HG02571 (cell line): ENCODE data around the gene DCANP1.

Experiments
- ATAC-seq: cut with Tn5 transposase; IDR thresholded peaks from one replicate; pipeline ENCODE4 v1.9.1; 2021; ENCODE audit warnings: mild to moderate bottlenecking, moderate library complexity; ENCODE audit not compliant: unreplicated experiment

DCANP1 gene

DNA sequence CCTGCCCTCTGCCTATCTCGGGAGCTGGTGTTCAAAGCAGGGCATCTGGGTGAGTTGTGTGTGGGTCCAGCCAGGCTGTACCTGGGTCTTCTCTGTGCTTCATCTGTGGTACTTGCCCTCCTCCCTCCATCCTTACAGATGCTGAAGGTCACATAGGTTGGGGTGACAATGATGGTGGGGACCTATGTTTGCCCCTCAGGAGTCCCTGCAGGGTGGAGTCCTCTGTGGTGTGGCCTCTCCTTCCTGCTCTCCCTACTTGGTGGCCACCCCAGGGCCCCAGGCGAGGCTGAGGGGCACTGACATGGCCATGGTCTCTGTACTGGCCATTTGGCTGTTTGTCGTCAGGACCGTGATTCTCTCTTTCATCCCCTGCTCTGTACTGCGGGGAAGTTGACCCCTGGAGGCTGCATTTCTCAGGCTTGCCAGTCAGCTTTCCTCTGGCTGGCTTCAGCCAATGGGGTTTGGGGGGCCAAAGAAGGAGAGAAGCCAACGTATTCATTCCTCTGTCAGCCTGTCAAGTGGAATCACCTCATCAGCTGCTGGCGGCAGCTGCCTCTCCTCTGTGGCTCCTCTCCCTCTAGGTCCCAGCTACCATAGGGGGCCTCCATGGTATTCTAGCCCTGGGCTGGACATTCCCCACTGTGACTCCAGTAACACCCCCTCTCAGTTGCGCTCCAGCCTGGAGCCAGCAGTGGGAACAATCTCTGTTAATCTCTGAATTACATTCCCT, 4.6 kb downstream of the DCANP1 start:
- ATAC-seq: no peak

DNA sequence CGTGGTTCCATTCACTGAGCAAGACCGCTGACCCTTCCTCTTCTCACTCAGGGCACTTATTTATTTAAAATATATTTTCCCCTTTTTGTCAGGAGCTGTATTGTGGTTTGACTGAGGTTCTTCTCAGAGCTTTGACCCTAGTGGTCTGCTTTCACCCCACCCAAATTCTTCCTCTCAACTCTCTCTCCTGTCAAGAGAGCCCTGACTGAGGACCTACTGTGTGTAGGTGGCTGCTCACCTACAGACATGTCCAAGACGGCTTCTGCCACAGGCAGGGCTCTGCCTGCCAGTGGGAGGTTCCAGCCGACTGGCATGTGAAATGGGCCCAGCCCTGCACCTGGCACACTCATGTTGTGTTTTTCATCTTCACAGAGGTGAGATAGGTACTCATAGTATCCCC, 5.2 kb downstream of the DCANP1 start:
- no peak for ATAC-seq

DNA sequence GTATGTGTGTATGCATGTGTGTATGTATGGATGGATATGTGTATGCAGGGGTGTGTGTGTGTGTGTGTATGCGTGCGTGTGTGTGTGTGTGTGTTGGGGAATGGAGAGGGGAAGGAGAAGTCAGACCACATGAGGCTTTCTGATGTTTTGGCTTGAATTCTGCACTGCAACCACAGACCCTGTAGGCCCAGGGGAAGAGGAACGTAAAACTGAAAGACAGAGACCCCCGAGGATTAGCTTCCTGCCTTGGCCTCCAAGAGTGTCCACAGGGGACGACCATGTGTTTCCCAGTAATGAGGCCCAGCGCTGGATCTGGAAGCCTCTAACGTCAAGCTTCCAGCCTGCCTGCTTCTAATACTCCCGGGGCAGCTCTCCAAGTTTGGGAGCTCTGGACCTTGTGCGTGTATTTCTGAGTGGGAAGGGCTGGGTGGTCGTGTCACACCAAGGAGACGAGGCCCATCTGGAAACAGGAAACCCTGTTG, 5.8 kb downstream of the DCANP1 start:
- ATAC-seq: no peak

DNA sequence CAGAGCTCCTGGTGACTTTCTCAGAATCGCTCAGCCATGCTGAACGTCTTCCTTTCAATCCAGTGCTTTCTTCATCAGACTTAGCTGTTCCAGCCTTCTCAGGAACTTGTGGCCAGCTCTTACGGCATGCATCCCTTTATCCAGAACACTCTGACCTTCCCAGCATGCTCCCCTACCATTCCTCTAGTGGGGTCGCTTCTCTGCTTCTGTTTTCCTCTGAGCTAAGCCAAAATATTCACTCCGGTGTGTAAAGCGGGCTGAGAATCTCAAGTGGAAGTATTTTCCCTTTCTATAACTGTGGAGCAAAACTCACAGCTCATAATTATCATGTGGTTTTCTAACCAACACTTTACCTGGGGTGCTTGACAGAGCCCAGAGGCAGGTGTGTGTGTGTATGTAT, 6.2 kb downstream of the DCANP1 start:
- ATAC-seq: no peak

DNA sequence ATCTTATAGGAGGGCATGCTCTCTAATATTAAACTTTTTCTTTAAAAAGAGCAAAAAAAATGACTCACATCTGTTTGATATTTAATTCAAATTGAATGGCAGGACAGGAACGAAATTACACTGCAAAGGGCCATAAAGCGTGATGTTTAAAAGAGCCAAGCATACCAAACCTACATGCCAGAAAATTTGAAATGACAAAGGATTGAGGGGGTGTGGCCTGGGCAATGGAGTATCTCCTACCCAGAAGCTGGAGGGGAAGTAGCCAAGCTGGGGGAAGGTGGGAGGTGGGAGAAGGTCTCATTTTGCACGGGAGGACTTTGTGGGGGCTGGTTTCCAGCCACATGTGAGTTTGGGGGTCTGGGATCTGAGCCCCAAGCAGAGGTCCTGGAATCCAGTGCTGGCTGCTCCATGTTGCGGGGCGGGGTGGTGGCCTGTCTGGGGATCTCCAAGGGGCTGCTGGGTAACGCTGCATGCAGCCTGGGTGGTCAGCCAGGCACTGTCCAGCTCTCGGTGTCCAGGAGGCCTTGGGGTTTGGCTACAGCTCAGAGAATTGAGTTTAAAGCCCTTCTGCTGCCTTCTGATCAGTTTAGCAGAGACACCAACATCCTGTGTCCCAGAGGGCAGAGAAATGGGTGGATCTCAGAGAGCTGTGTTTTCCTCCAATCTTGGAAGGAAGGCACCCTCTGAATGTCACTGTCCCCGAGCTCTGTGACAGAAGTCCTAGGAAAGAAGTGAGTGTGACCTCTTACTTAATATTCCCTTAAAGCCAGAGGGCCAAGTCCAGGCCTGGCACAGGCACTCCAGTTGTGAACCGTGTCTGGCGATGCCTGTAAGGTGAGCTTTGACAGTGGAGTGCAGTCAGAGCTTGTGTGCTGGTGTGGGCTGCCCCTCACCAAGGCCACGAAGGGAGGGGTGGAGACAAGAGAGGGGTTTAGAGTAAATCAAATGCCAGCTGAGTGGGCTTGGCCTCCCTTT, 7.6 kb downstream of the DCANP1 start:
- ATAC-seq: no peak

DNA sequence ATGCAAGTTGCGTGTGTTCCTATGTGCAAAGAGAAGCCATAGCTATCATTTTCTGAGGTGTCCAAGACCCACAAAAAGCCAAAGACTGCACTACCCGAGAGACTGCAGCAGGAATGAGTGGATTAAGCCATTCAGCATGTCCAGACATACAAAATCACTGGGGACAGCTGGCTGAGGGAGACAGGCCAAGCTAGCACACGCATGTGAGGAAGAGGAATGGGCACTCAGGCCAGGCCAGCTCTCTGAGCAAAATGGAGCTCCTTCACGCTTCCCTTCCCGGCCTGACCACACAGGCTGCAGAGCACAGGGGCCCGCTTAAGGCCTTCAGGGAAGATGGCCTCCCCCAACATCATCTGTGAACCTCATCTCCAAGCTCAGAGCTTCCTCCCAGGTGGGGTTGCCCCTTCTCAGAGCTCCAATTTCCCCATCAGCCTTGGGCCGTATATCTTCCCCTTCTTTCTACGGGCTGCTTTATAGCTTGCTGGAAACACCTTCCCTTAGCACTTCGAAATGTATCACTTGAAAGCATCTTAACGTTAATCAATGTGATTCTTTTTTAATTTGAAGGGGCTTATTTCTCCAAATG, 8.4 kb downstream of the DCANP1 start:
- no peak for ATAC-seq

DNA sequence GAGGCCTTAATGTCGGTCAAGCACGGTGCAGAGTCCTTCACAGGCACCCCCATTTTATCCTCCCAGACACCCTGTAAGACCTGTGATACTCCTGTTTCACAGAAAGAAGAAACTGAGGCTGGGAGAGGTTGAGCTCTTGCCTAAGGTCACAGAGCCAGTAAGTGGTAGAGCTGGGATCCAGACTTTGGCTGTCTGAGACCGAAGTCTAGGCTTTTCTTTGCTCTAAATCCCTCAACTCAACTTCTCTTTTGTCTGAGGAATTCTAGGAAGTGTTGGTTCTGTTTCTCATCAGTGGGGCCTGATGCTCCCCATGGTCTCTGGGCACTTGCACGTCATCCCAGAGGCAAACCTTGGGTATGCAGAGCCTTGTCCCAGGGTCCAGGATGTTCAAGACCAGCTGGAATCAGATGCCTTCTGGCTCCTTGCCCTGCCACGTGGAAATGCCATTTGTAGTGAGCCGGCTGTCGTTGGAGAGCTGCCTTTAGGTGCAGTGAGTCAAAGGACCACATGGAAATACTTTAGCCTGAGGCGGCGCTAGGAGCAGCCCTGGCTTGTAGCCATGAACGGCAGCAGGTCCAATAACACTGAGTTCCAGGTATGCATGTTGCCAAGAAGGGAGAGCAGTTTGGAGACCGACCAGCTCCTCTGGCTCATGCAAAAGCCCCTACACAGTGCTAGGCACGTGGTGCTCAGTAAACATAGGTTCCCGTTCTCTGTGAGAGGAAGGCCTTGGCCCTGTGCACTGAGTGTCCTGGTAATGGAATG, 9.2 kb downstream of the DCANP1 start:
- ATAC-seq: no peak

DNA sequence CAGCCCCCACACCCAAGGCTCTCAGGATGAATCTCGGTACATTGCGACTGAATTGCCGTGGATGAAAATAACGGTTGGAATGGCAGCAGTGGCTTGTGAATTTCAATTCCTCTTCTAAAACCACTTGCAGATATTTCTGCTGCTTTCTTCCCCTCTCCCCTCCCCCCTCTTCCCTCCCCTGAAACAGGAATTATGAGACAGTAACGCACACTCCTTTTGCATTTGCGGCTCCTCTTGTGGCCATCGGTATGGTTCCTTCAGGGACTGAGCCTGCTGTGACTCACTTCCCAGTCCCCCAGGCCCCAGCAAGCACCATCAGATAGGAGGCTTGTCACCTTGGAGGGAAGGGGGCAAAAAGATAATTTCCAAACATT, 9.7 kb downstream of the DCANP1 start:
- no peak for ATAC-seq

DNA sequence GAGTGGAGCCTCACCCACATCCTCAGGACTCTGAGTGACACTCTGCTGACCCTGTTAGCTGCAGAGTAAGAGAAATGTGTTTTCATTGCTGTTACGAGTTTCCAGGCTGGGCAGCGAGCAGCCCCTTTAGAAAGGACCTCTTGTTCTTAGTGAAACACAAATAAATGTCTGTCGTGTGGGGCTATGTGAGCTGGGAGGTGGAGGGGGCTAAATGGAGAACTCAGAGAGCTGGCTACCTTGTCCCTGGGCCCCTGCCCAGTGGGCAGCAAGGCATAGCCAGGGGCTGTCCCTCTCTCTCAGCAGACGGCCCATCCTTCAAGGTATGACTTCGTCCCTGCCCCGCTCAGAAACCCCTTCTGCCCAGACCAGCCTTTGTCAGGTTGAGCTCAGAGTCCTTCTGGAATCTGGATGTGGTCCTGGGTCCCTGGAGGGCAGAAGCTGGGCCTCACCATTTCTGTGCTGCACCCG, 10.2 kb downstream of the DCANP1 start:
- ATAC-seq: no peak

DNA sequence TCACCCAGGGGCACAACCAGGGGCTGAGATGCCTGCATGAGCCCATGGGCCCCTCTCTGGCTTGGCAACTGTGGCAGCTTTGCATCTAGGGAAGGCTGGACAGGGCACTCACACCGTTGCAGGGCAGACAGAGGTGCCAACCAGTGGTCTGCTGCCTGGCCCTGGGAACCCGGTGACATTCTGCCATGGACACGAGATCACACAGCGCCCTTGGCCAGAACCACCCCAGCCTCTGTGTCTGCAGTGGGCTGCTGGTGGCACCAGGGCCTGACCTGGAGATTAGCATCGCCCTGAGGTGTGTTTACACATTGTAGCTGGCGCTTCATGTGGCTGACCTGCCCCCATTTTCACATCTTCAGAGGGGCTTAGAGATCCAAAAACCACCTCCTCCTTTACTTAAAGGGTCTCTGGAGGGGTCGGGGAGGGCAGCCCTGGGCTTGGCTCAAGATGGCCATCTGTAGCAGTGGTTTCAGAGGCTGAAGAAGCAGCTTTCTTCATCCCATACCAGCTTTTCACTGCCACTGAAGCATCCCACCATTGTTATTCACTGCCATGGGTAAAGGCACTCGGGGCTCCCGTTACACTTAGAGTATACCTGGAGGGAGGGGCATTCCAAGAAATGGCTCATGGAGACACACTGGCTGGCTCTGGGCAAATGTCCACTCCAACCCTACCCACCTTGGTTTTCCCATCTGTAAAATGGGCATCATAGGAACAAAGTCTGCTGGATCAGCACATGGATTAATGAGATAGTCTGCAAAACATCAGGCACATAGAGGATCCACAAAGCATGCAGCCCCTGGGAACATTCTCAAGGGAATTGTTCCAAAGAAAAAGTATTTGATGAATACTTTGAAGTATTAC, 11.4 kb downstream of the DCANP1 start:
- no peak for ATAC-seq

DNA sequence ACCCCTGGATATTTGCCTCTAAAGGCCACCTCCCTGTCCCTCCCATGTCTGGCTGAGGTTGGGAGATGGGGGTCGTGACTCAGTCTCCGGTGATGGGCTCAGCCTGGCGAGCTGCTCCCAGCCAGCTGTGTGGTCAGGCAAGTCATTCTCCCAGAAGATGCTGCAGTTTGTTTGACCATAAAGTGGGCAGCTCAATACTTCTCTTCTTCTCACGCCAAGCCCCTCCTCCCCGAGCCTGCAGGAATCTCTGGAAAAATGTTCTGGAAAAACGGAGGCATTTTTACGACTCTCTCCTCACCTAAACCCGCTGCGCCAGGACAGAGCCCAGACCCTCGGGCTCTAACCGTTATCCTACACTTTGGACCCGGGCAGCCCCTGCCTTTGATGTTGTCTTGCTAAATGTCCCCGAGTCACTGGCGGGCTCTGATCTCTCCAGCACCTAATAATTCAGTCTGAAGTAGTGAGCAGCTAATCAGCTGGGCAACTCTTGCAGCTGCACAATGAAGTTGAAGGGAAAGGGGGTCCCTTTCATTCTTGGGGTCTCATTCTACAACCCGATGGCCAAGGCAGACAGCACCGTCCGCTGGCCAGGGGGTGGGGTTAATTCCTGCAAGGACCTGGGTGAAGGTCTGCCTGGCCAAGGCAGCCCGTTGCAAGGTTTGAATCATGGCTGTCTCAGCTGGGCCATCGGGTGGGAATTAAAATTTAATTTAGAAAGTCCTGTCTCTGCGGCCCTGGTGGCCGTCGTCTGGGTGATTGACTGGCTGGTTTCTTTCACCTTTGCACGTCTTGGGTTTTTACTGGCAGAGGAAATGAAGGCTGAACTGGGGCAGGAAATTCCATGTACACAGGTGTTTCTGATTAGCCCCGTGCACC, 12.3 kb downstream of the DCANP1 start:
- no peak for ATAC-seq

DNA sequence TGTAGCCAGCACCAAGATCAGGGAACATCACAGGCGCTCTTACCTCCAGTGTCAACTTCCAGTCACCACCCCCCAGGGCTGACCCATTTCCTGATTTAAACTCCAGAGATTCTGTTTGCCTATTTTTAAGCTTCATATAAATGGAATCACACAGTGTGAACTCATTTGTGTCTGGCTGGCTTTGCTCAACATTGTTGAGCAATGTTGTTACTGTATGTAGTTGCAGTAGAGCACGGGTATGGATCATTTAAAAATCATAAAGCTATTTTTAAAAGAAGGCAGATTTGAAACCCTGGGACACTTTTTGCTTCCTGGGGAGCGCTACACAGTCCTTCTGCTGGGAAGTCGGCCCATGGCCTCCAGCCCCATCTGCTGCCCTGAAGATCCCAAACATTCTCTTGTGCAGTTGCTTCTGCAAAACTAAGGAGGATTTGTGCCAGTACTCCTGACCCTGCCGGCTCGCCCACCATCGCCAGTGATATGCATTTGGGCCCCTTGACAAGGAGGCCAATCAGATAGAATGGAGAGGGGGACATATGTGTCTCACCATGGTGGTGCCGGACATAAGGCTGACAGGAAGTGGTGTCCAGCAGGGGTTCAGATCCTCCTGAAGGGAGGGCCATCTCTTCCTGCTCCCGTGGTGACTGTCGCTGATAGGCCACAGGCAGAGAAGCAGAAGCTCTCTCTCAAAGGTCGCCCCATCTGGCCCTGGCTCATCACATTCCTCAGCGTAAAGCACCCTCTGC, 13.3 kb downstream of the DCANP1 start:
- no peak for ATAC-seq

DNA sequence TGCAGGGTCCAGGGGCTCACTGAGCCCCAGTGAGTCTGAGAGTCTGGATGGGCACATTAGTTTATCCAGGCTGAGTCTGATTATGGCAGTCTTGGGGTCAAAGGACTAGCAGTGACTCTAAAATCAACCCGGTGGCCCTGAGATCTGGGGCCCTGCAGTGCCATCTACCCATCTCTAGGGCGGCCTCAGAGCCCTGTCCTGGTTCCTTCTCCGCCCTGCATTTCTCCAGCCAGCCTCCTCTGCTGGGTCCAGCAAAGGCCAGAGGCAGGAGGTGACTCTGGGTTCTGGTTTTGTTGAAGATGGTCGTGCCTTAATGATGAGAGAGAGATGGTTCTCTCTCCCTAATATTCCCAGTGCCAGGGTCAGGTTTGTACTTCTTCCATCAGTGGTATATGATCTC, 15.0 kb downstream of the DCANP1 start:
- no peak for ATAC-seq

DNA sequence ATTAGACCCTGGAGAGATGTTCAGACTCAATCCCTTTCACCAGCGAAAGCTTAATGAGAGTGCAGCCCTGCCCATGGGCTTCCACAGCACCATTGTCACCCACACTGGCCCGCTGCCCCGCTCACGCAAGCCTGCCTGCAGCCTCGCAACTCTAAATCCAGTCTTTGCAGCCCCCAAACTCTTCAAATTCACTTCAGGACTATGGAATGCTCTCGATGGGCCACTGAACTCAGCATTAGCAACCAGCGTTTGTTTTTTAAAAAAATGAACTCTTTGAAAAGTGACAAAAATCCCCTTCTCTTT, 17.1 kb downstream of the DCANP1 start:
- ATAC-seq: no peak

DNA sequence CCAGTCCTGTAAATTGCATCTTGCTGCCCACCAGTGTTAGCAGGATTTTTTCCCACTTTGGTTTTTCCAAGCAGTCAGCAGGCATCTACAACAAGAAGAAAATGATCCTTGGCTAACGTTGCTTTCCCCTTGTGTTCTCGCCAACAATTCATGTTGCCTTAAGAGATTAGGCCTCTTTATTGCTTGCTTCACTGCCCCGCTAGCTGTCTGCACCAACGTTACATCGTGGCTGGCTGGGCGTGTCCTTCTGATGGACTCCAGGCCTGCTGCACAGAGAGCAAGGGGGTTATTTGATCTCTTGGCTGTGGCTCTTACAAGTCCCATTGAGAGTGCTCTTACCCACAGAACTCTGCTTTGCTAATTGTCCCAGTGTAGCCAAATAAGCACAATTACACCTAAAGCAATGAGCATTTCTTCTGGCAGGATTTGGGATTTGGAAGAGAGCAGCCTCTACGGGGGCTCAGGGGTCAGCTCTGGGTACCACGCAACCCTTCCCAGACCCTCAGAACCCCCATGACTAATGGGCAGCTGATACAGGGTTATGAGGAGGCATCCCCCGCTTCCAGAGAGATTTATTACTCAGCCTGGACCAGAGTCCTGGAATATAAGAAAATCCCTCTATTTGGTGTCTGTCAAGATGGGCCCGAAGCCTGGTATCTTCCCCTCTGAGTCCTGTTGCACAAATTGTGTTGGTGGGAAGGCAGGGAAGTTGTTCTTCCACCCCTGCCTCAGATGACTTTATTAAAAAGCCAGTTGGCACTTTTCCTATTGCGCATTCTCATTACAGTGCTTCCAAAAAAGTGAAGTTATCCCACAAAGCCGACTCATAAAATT, 17.6 kb downstream of the DCANP1 start:
- ATAC-seq: no peak

DNA sequence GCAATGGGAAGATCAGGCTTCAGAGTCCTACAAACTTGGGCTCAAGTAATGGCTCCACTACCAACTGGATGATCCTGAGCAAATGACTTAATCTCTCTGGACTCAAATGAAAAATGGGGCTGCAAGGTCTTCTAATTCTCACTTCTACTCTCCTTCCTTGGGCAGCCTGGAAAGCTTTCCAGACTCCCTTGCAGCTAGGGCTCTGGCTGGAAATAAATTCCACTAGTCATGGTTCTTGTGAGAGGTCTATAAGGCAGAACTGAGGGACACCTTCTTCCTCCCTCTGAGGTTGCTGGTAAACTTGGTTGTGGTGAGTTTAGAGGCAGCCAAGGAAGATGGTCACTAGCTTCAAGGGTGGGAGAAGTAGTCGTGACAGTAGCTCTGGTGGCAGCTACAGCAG, 18.6 kb downstream of the DCANP1 start:
- ATAC-seq: no peak
